ENCODE data around the gene ZNF679. TPM values are rescaled to one million over a fixed set of nuclear protein-coding genes. Genes with fewer than 3 reads are reported as not detected.

The ZNF679 gene
- total RNA-seq, 1 donor from 2014 or later, result not detected

Other genes starting within 250 kb of the ZNF679 start
- gene ZNF722, start 229.6 kb upstream of the ZNF679 start, total RNA-seq, result not detected in 2 replicates
- gene ZNF727, start 183.0 kb upstream of the ZNF679 start, total RNA-seq, result not detected in 2 replicates
- not detected in 2 replicates for gene ZNF735, start 21.3 kb upstream of the ZNF679 start, total RNA-seq
- 18.7 and 22.6 TPM in 2 replicates for gene ZNF736, start 85.5 kb downstream of the ZNF679 start, total RNA-seq